CD4-positive, alpha-beta memory T cell (primary cell): ENCODE data around the gene FAM163B. TPM values are rescaled to one million over a fixed set of nuclear protein-coding genes. Genes with fewer than 3 reads are reported as not detected.

Experiments used
- CTCF ChIA-PET: fragments of 350-600 bp; sonication (Branson Sonifier 250); formaldehyde crosslinking; loops from one replicate; lab custom pipeline; 2021; ENCODE audit warnings: inconsistent platforms; ENCODE audit not compliant: partially characterized antibody; lab: Charles Lee
- POLR2A ChIA-PET: fragments of 350-600 bp; sonication (Branson Sonifier 250); formaldehyde crosslinking; loops from one replicate; lab custom pipeline; 2021; ENCODE audit not compliant: partially characterized antibody; lab: Charles Lee
- DNase-seq, 5 donors: peaks; one replicate each; pipeline versions ENCODE4 v3.0.0 to v3.0.0-alpha.2; 2020 to 2022; ENCODE audit warnings: mixed read lengths in 1 of 5
- H3K27ac ChIP-seq: one replicate; pipeline ENCODE4 v1.7.0; 2013; ENCODE audit warnings: low read depth, low read length
- H3K27me3 ChIP-seq: 2 replicates; pipeline ENCODE4 v1.7.0; 2013; ENCODE audit warnings: mild to moderate bottlenecking, low read length, moderate library complexity; ENCODE audit not compliant: insufficient read depth
- H3K36me3 ChIP-seq: 2 replicates; pipeline ENCODE4 v1.7.0; 2013; ENCODE audit warnings: mild to moderate bottlenecking, low read length, moderate library complexity; ENCODE audit not compliant: insufficient read depth
- H3K4me1 ChIP-seq: 2 replicates; pipeline ENCODE4 v1.7.0; 2013; ENCODE audit warnings: mild to moderate bottlenecking, low read length, moderate library complexity; ENCODE audit not compliant: insufficient read depth
- H3K4me3 ChIP-seq, 2 donors: one replicate each; pipeline ENCODE4 v1.7.0; 2013; ENCODE audit warnings: low read length in 2 of 2, mild to moderate bottlenecking in 1 of 2
- H3K9me3 ChIP-seq, 2 donors: one replicate each; pipeline ENCODE4 v1.7.0; 2013; ENCODE audit warnings: low read length in 2 of 2, control low read depth in 1 of 2; ENCODE audit not compliant: control insufficient read depth in 1 of 2
- H3K27ac Mint-ChIP-seq, 7 donors: one replicate each; pipeline ENCODE4 v1.8.0; 2020 to 2021; ENCODE audit warnings: mixed read lengths in 7 of 7, mild to moderate bottlenecking in 6 of 7, inconsistent platforms in 3 of 7, moderate library complexity in 3 of 7
- H3K27me3 Mint-ChIP-seq, 2 donors: one replicate each; pipeline ENCODE4 v1.8.0; 2020 to 2021; ENCODE audit warnings: mixed read lengths in 2 of 2
- H3K36me3 Mint-ChIP-seq, 2 donors: one replicate each; pipeline ENCODE4 v1.8.0; 2020 to 2021; ENCODE audit warnings: mixed read lengths in 2 of 2, inconsistent platforms in 1 of 2, mild to moderate bottlenecking in 1 of 2
- H3K4me1 Mint-ChIP-seq, 4 donors: one replicate each; pipeline ENCODE4 v1.8.0; 2020 to 2021; ENCODE audit warnings: mixed read lengths in 4 of 4, mild to moderate bottlenecking in 1 of 4
- H3K4me3 Mint-ChIP-seq, 8 donors: one replicate each; pipeline ENCODE4 v1.8.0; 2020 to 2021; ENCODE audit warnings: mixed read lengths in 8 of 8, mild to moderate bottlenecking in 7 of 8, moderate library complexity in 6 of 8, inconsistent platforms in 3 of 8
- H3K9me3 Mint-ChIP-seq, 8 donors: one replicate each; pipeline ENCODE4 v1.8.0; 2020 to 2021; ENCODE audit warnings: mixed read lengths in 8 of 8, mild to moderate bottlenecking in 5 of 8, inconsistent platforms in 3 of 8, moderate library complexity in 1 of 8
- intact Hi-C: fragments of 100-400 bp; cut with micrococcal nuclease; formaldehyde crosslinking; loops from one replicate; pipeline ENCODE4 v1.15.1; 2023
- polyA plus RNA-seq, 2 donors: library from polyadenylated mRNA; unstranded; fragments of 300-500 nt; fragmentation: Illumina TruSeq; gene quantifications; one replicate each; pipeline ENCODE4 v1.2.3, GENCODE V29; 2021
- total RNA-seq, 2 experiments: library from RNA; stranded (reverse); gene quantifications; one replicate each; pipeline ENCODE4 v1.2.3, GENCODE V29; 2021

FAM163B gene
- total and polyA plus RNA-seq, 4 experiments from 2014 or later = not detected

GRCh38 chr9:133558191-133559126, 50.7 kb downstream of the FAM163B start:
- H3K9me3 ChIP-seq = no peaks in the 10 kb centered on the region
- Mint-ChIP-seq H3K9me3 (peaks cover 0 to 2% (median 0%) of the 10 kb centered on the region in 8 donors), H3K36me3 (no peaks in the 10 kb centered on the region), H3K4me1 (peaks cover 0 to 10% (median 2%) of the 10 kb centered on the region in 4 donors), H3K27ac (peak overlapping the region in 1 of 7 donors; percentile 49), H3K27me3 (peaks cover 7 to 14% of the 10 kb centered on the region in 2 donors), H3K4me3 (no peak overlapping the region)
- H3K4me3 ChIP-seq = no peak overlapping the region
- no peak for DNase-seq
- ChIA-PET POLR2A (no interaction called here), CTCF (no interaction called here)
- H3K4me1 ChIP-seq = peaks cover 4% of the 10 kb centered on the region
- no peaks in the 10 kb centered on the region for H3K36me3 ChIP-seq
- H3K27ac ChIP-seq = no peak overlapping the region
- intact Hi-C loops = no loop called here
- H3K27me3 ChIP-seq = no peaks in the 10 kb centered on the region

GRCh38 chr9:133557581-133557980, 51.6 kb downstream of the FAM163B start:
- no peaks in the 10 kb centered on the region for H3K27me3 ChIP-seq
- CTCF ChIA-PET = no interaction called here

GRCh38 chr9:133556354-133556753, 52.8 kb downstream of the FAM163B start:
- no peaks in the 10 kb centered on the region for H3K4me1 ChIP-seq
- H3K4me3 ChIP-seq = no peak overlapping the region
- Mint-ChIP-seq H3K9me3 (no peaks in the 10 kb centered on the region), H3K4me1 (peaks cover 0 to 4% (median 0%) of the 10 kb centered on the region in 4 donors), H3K27me3 (peaks cover 9 to 14% of the 10 kb centered on the region in 2 donors), H3K4me3 (no peak overlapping the region), H3K36me3 (no peaks in the 10 kb centered on the region), H3K27ac (no peak overlapping the region)
- H3K27ac ChIP-seq = no peak overlapping the region
- intact Hi-C loops = no loop called here
- no peaks in the 10 kb centered on the region for H3K36me3 ChIP-seq
- H3K9me3 ChIP-seq = no peaks in the 10 kb centered on the region
- no peak for DNase-seq
- POLR2A ChIA-PET = no interaction called here
- CTCF ChIA-PET = no interaction called here
- H3K27me3 ChIP-seq = no peaks in the 10 kb centered on the region

More at GRCh38 chr9:133557581-133557980, 51.6 kb downstream of the FAM163B start:
- POLR2A ChIA-PET = no interaction called here
- Histone ChIP-seq H3K4me3 (no peak overlapping the region), H3K4me1 (no peaks in the 10 kb centered on the region), H3K27ac (no peak overlapping the region), H3K36me3 (no peaks in the 10 kb centered on the region), H3K9me3 (no peaks in the 10 kb centered on the region)
- no peak overlapping the region for H3K27ac Mint-ChIP-seq
- peaks cover 0 to 4% (median 0%) of the 10 kb centered on the region in 4 donors for H3K4me1 Mint-ChIP-seq
- no peaks in the 10 kb centered on the region for H3K9me3 Mint-ChIP-seq
- DNase-seq = no peak
- H3K27me3 Mint-ChIP-seq = peaks cover 7 to 14% of the 10 kb centered on the region in 2 donors
- H3K4me3 Mint-ChIP-seq = no peak overlapping the region
- no peaks in the 10 kb centered on the region for H3K36me3 Mint-ChIP-seq
- intact Hi-C loops = no loop called here

GRCh38 chr9:133554729-133555128, 54.5 kb downstream of the FAM163B start:
- no peaks in the 10 kb centered on the region for H3K36me3 Mint-ChIP-seq
- peaks cover 10 to 12% of the 10 kb centered on the region in 2 donors for H3K27me3 Mint-ChIP-seq
- no peaks in the 10 kb centered on the region for H3K9me3 ChIP-seq
- no peaks in the 10 kb centered on the region for H3K9me3 Mint-ChIP-seq
- H3K4me1 ChIP-seq = no peaks in the 10 kb centered on the region
- DNase-seq = no peak
- H3K4me1 Mint-ChIP-seq = peaks cover 0 to 4% (median 0%) of the 10 kb centered on the region in 4 donors
- CTCF ChIA-PET = interaction anchor here (0.6 kb wide), 1 partner anchor 9 kb away, joined by 3 read pairs; no protein-coding TSS in a partner anchor
- no peaks in the 10 kb centered on the region for H3K27me3 ChIP-seq
- intact Hi-C loops = no loop called here
- no peak overlapping the region for H3K4me3 Mint-ChIP-seq
- POLR2A ChIA-PET = no interaction called here
- no peak overlapping the region for H3K27ac Mint-ChIP-seq
- no peak overlapping the region for H3K4me3 ChIP-seq
- H3K27ac ChIP-seq = no peak overlapping the region
- no peaks in the 10 kb centered on the region for H3K36me3 ChIP-seq

GRCh38 chr9:133553973-133554713, 55.0 kb downstream of the FAM163B start:
- no peaks in the 10 kb centered on the region for H3K4me1 ChIP-seq
- no peaks in the 10 kb centered on the region for H3K9me3 Mint-ChIP-seq
- no peak for DNase-seq
- no peaks in the 10 kb centered on the region for H3K36me3 ChIP-seq
- no peaks in the 10 kb centered on the region for H3K9me3 ChIP-seq
- peaks cover 10 to 12% of the 10 kb centered on the region in 2 donors for H3K27me3 Mint-ChIP-seq
- peaks cover 0 to 4% (median 0%) of the 10 kb centered on the region in 4 donors for H3K4me1 Mint-ChIP-seq
- H3K4me3 ChIP-seq = no peak overlapping the region
- intact Hi-C loops = no loop called here
- no peak overlapping the region for H3K27ac Mint-ChIP-seq
- H3K4me3 Mint-ChIP-seq = no peak overlapping the region
- no peaks in the 10 kb centered on the region for H3K27me3 ChIP-seq
- H3K27ac ChIP-seq = no peak overlapping the region
- CTCF ChIA-PET = no interaction called here
- no peaks in the 10 kb centered on the region for H3K36me3 Mint-ChIP-seq
- POLR2A ChIA-PET = no interaction called here

GRCh38 chr9:133553123-133553522, 56.1 kb downstream of the FAM163B start:
- Mint-ChIP-seq H3K4me1 (peaks cover 0 to 3% (median 0%) of the 10 kb centered on the region in 4 donors), H3K36me3 (no peaks in the 10 kb centered on the region), H3K27ac (no peak overlapping the region), H3K9me3 (no peaks in the 10 kb centered on the region), H3K4me3 (no peak overlapping the region), H3K27me3 (peaks cover 7 to 8% of the 10 kb centered on the region in 2 donors)
- CTCF ChIA-PET = no interaction called here
- no peak overlapping the region for H3K4me3 ChIP-seq
- H3K27ac ChIP-seq = no peak overlapping the region
- no peaks in the 10 kb centered on the region for H3K27me3 ChIP-seq
- H3K9me3 ChIP-seq = no peaks in the 10 kb centered on the region
- no peaks in the 10 kb centered on the region for H3K4me1 ChIP-seq
- DNase-seq = no peak
- H3K36me3 ChIP-seq = no peaks in the 10 kb centered on the region
- POLR2A ChIA-PET = no interaction called here
- intact Hi-C loops = no loop called here

GRCh38 chr9:133552236-133552635, 57.0 kb downstream of the FAM163B start:
- H3K4me1 ChIP-seq = no peaks in the 10 kb centered on the region
- H3K4me1 Mint-ChIP-seq = no peaks in the 10 kb centered on the region
- intact Hi-C loops = no loop called here
- no peaks in the 10 kb centered on the region for H3K36me3 ChIP-seq
- H3K27ac ChIP-seq = no peak overlapping the region
- H3K27me3 Mint-ChIP-seq = peaks cover 8% of the 10 kb centered on the region in 2 donors
- H3K9me3 Mint-ChIP-seq = no peaks in the 10 kb centered on the region
- H3K4me3 Mint-ChIP-seq = no peak overlapping the region
- no peak for DNase-seq
- H3K36me3 Mint-ChIP-seq = no peaks in the 10 kb centered on the region
- ChIA-PET CTCF (no interaction called here), POLR2A (no interaction called here)
- no peaks in the 10 kb centered on the region for H3K27me3 ChIP-seq
- no peak overlapping the region for H3K4me3 ChIP-seq
- no peaks in the 10 kb centered on the region for H3K9me3 ChIP-seq
- H3K27ac Mint-ChIP-seq = no peak overlapping the region
